Heart left ventricle (tissue), 16 donors: ENCODE measurements around the gene CEP89. TPM values are rescaled to one million over a fixed set of nuclear protein-coding genes. Genes with fewer than 3 reads are reported as not detected.
"Not testable (repeated sequence)": the region's sequence is repeated elsewhere in the genome, so short reads cannot be mapped to it uniquely, and the experiment has no call there.

Experiments used
- ATAC-seq, 4 donors: fragments of 200-7000 bp; cut with Tn5 transposase; one replicate each; pipeline ENCODE4 v1.9.1; 2020 to 2022; ENCODE audit warnings: moderate library complexity in 4 of 4, mild to moderate bottlenecking in 3 of 4, moderate number of reproducible peaks in 1 of 4
- DNase-seq, 5 donors: peaks; one replicate each; pipeline ENCODE4 v3.0.0-alpha.2; 2020
- H3K27ac ChIP-seq, 12 donors: fragments of 200-600 bp; sonication (generic) in 4 of 12; one replicate each; pipeline versions ENCODE4 v1.5.0 to v1.8.0; 2016 to 2022; ENCODE audit warnings: mild to moderate bottlenecking in 2 of 12
- H3K27me3 ChIP-seq, 9 donors: fragments of 200-600 bp; sonication (generic) in 2 of 9; one replicate each; pipeline versions ENCODE4 v1.5.1 to v1.8.0; 2016 to 2022; ENCODE audit warnings: mild to moderate bottlenecking in 3 of 9
- H3K36me3 ChIP-seq, 9 donors: fragments of 200-600 bp; sonication (generic) in 2 of 9; one replicate each; pipeline versions ENCODE4 v1.5.0 to v1.8.0; 2018 to 2022; ENCODE audit warnings: mild to moderate bottlenecking in 2 of 9
- H3K4me1 ChIP-seq, 12 donors: fragments of 200-600 bp; sonication (generic) in 4 of 12; one replicate each; pipeline versions ENCODE4 v1.5.0 to v1.8.0; 2016 to 2022; ENCODE audit warnings: mild to moderate bottlenecking in 3 of 12
- H3K4me3 ChIP-seq, 12 donors: fragments of 200-600 bp; sonication (generic) in 4 of 12; one replicate each; pipeline versions ENCODE4 v1.5.0 to v1.8.0; 2017 to 2022; ENCODE audit warnings: mild to moderate bottlenecking in 9 of 12, moderate library complexity in 4 of 12
- H3K9me3 ChIP-seq, 12 donors: fragments of 200-600 bp; sonication (generic) in 4 of 12; one replicate each; pipeline versions ENCODE4 v1.5.0 to v1.8.0; 2016 to 2022; ENCODE audit warnings: mild to moderate bottlenecking in 1 of 12
- CTCF ChIP-seq, 12 donors: fragments of 200-600 bp; sonication (generic) in 4 of 12; IDR thresholded peaks; one replicate each; pipeline versions ENCODE4 v1.5.0 to v1.8.0; 2018 to 2022; ENCODE audit warnings: antibody characterized with exemption in 12 of 12, mild to moderate bottlenecking in 5 of 12
- POLR2A ChIP-seq, 2 donors: fragments of 450-650 bp; IDR thresholded peaks; one replicate each; pipeline ENCODE4 v1.6.1; 2017; ENCODE audit warnings: antibody characterized with exemption in 2 of 2, mild to moderate bottlenecking in 2 of 2, moderate library complexity in 2 of 2
- WGBS, 4 donors: extraction: QIAGEN DNeasy Blood & Tissue Kit in 2 of 4; methylation state at CpG; one replicate each; pipeline versions ENCODE4 v1.1.5 to v1.1.7; 2013 to 2018; 5-methylcytosine and 5-hydroxymethylcytosine counted together
- intact Hi-C, 10 donors: fragments of 100-400 bp; cut with DNase I; formaldehyde crosslinking; loops; one replicate each; pipeline versions ENCODE4 v1.11.1 to v1.14.2; 2022
- polyA plus RNA-seq, 2 donors: library from polyadenylated mRNA; stranded (reverse); fragments of 200-250 nt; gene quantifications; one replicate each; pipeline ENCODE4 v1.2.3, GENCODE V29; 2013
- total RNA-seq, 9 donors: library from RNA; depleted of rRNA in 2 of 9; stranded (reverse); fragments of >200 nt in 2 of 9; fragmentation: NEBNext Ultra II Directional in 3 of 9; extraction: Animal tissue kit (Norgen Biotek cat#: 25700) in 3 of 9; gene quantifications; one replicate each; pipeline versions ENCODE4 v1.1.0 to v1.2.4, GENCODE V29; 2016 to 2023
- donor health status: ischemic (EF 13 %, LVEDD 7.1; RV severe dilation, severe dysfunction).
- donor health status: healthy with polysubstance abuse.
- donor health status: DM: no; HTN: yes; CAD: no.
- donor health status: DM: no; HTN: no; CAD: no.
- donor health status: ischemic (EF 25% LVEDD 6.9; RV normal size, moderate dysfunction).
- donor health status: ischemic (EF 25% LVEDD 5.7; RV mildly dilated, moderate dysfunction).
- donor health status: healthy.
- donor health status: DM: yes; HTN: yes; CAD: no.
- donor health status: ischemic (EF 35%, LVEDD 5.7; RV mildly dilated, moderate dysfunction).
- donor health status: nonischemic (EF 11% LVEDD 7.7; RV severe dilation, severe dysfunction).
- donor health status: DM: yes; HTN: yes; CAD: no.
- donor health status: PGD.
- donor health status: ischemic (EF 29% LVEDD 5.4; RV normal size, mild dysfunction).
- donor health status: nonischemic (EF 23%, LVEDD 6.1; RV moderate dilation, normal function).

The CEP89 gene
- total and polyA plus RNA-seq, 11 donors: 5.4 to 16.0 (median 12.0) TPM

- peaks cover 0 to 53% (median 13%) of the 10 kb centered on the region in 9 donors for H3K36me3 ChIP-seq
- no peak overlapping the region for H3K4me3 ChIP-seq
- no peak overlapping the region for H3K27ac ChIP-seq
- DNase-seq (no peak), ATAC-seq (peak in 1 of 4 donors; percentile 33)
- no peaks in the 10 kb centered on the region for H3K27me3 ChIP-seq
- 95 to 98% (median 95%) methylated on average over 10 to 11 of the region's 11 CpGs for WGBS, 4 donors
- peaks cover 0 to 37% (median 21%) of the 10 kb centered on the region in 12 donors for H3K9me3 ChIP-seq
- TF ChIP-seq POLR2A (IDR thresholded peaks at IDR 0.05): no peak
- no peak for TF ChIP-seq CTCF (IDR thresholded peaks at IDR 0.05)
- intact Hi-C loops: no loop called here
- no peaks in the 10 kb centered on the region for H3K4me1 ChIP-seq
These were observed 82.4 kb downstream of the CEP89 start for GRCh38 chr19:32889137-32889934.

- Histone ChIP-seq H3K4me3 (no peak overlapping the region), H3K9me3 (peaks cover 0 to 21% (median 13%) of the 10 kb centered on the region in 12 donors), H3K36me3 (peaks cover 0 to 37% (median 7%) of the 10 kb centered on the region in 9 donors), H3K27ac (no peak overlapping the region), H3K27me3 (no peaks in the 10 kb centered on the region), H3K4me1 (no peaks in the 10 kb centered on the region)
- intact Hi-C loops: no loop called here
- TF ChIP-seq POLR2A (IDR thresholded peaks at IDR 0.05): no peak
- TF ChIP-seq CTCF (IDR thresholded peaks at IDR 0.05): no peak
- 82 to 96% (median 94%) methylated on average over 4 of the region's 4 CpGs for WGBS, 4 donors
- no peak for DNase-seq
- no peak for ATAC-seq
These were observed 84.1 kb downstream of the CEP89 start for GRCh38 chr19:32887572-32888215.

- DNase-seq (no peak), ATAC-seq (no peak)
- peaks cover 0 to 8% (median under 1%) of the 10 kb centered on the region in 12 donors for H3K9me3 ChIP-seq
- no peaks in the 10 kb centered on the region for H3K27me3 ChIP-seq
- no peak for TF ChIP-seq POLR2A (IDR thresholded peaks at IDR 0.05)
- no peak for TF ChIP-seq CTCF (IDR thresholded peaks at IDR 0.05)
- no peak overlapping the region for H3K4me3 ChIP-seq
- H3K27ac ChIP-seq: no peak overlapping the region
- intact Hi-C loops: no loop called here
- H3K4me1 ChIP-seq: no peaks in the 10 kb centered on the region
- H3K36me3 ChIP-seq: peaks cover 0 to 39% (median 9%) of the 10 kb centered on the region in 9 donors
- WGBS, 4 donors: 86 to 92% (median 89%) methylated on average over 7 of the region's 7 CpGs
These were observed 85.5 kb downstream of the CEP89 start for GRCh38 chr19:32886241-32886640.

GRCh38 chr19:32885255-32885654 is 86.5 kb downstream of the CEP89 start:
- WGBS, 4 donors: 81 to 94% (median 90%) methylated on average over 5 of the region's 5 CpGs
- H3K9me3 ChIP-seq, ATAC-seq, intact Hi-C loops, DNase-seq, H3K27ac ChIP-seq, H3K27me3 ChIP-seq, H3K4me3 ChIP-seq, H3K4me1 ChIP-seq: not testable (repeated sequence)
- H3K36me3 ChIP-seq: peaks cover 0 to 38% (median 9%) of the 10 kb centered on the region in 9 donors
